Choroid plexus epithelial cell (primary cell): ENCODE results near the gene ANXA3.

Source experiments
- DNase-seq: peaks from one replicate; pipeline ENCODE4 v3.0.0-alpha.2; 2010; ENCODE audit warnings: low read depth
- H3K4me3 ChIP-seq: 2 replicates; pipeline ENCODE4 v1.5.1; 2011; ENCODE audit warnings: low read depth, mild to moderate bottlenecking, control low read depth, low read length, moderate library complexity
- TF ChIP-seq, protein P1 (sequence below): conservative IDR thresholded peaks from 2 replicates; pipeline ENCODE4 v1.5.1; 2011; ENCODE audit warnings: low read depth, mild to moderate bottlenecking, control low read depth, inconsistent platforms, low read length, moderate library complexity

The ANXA3 gene

DNA sequence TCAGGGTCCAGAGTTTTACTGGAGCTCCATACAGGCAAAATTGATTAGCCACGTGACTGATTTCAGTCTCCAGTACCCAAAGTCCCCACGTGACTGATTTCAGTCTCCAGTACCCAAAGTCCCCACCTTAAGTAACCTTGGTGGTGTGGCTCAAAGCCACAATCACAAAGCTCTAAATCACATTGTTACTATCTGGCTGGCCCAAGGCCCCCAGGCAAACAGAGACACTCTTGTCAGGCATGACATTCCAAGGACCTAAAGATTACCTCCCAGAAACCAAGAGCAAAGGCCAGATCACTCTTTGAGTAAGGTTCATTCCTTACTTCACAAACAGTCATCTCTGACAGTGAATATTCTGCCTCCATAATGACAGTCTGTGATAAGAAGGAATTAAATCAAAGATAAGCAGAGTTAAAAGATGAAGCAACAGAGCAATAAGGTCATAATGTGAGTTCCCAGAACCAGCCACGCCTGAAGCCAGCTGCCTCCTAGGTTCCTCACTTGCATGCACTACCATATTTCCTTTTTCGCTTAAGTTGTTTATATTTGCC is 78.5 kb downstream of the ANXA3 start:
- DNase-seq, result no peak
- TF ChIP-seq, protein P1, sequence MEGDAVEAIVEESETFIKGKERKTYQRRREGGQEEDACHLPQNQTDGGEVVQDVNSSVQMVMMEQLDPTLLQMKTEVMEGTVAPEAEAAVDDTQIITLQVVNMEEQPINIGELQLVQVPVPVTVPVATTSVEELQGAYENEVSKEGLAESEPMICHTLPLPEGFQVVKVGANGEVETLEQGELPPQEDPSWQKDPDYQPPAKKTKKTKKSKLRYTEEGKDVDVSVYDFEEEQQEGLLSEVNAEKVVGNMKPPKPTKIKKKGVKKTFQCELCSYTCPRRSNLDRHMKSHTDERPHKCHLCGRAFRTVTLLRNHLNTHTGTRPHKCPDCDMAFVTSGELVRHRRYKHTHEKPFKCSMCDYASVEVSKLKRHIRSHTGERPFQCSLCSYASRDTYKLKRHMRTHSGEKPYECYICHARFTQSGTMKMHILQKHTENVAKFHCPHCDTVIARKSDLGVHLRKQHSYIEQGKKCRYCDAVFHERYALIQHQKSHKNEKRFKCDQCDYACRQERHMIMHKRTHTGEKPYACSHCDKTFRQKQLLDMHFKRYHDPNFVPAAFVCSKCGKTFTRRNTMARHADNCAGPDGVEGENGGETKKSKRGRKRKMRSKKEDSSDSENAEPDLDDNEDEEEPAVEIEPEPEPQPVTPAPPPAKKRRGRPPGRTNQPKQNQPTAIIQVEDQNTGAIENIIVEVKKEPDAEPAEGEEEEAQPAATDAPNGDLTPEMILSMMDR, result no peak
- no peak overlapping the region for H3K4me3 ChIP-seq

DNA sequence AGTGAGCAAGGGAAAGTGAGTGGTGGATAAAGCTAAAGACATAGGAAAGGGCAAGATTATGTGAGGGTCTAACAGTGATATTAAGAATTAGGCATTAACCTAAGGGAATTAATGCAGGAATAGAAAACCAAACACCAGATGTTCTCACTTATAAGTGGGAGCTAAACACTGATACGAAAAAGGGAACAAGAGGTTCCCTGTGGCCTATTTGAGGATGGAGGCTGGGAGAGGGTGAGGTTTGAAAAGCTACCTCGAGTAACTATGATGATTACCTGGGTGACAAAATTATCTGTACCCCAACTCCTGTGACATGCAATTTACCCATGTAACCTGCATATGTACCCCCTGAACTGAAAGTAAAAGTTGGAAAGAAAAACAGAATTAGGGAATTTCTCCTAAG is 79.0 kb downstream of the ANXA3 start:
- TF ChIP-seq, protein P1, result no peak
- H3K4me3 ChIP-seq, result no peak overlapping the region
- DNase-seq, result no peak

DNA sequence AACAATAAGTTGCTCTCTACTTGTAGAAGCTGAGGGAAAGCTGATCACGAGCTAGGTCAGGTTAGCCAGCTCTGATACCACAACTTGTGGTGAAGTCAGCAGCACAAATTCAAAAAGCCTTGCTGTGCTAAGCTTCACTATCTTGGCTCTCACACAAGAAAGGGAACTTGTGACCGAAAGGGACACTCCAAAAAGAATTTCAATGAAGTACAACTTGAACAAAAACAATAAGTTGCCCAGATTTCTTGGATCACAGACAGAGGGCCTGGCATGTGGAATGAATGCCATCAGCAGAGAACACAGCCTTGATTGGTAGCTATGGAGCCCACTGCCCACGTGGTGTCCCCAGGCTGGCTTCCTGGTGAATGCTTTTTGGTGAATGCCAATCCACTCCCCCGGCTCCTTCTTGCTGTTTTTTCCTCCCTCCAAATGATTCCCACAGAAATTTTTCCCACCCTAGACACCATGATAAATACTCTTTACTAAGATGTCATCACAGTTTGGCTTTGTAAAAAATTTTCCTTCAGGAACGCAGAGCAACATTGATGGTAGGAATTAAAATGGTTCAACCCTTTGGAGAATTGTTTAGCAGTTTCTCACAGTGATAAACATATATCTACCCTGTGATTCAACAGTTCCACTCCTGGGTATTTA is 82.6 kb downstream of the ANXA3 start:
- no peak for DNase-seq
- H3K4me3 ChIP-seq, result no peak overlapping the region
- TF ChIP-seq, protein P1, result no peak

DNA sequence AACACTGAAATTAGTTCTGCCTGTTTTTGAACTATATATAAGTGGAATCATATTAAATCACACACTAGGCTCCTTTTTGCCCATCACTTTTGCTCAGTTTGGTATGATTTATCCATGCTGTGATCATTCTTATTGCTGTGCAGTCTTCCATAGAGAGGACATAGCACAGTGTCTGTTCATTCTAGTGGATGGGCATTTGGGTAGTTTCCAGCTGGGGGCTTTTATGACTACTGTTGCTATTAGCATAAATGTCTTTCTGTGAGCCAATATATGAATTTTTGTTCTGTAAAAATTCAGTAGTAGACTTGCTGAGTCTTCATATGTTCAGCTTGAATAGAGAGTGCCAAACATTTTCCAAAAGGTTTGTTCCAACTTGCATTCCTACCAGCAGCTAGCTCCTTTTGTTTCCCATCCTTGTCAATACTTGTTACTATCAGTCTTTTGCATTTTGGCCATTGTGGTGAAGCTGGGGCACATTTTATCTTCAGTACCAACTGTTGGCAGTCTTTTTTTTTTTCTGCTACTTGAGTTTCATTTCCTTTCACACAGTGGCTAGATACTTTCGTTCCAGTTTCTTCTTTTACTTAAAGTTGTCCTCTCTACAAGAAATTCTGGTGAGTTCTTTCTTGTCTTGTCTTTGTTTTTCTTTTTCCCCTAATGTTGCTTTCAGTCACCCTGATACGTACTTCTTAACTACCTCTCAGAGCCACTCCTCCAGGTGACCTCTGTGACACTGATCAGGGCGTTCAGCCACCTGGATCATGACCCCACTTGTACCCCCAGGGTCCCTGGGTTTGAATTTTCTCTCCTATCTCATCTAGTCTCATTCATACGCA is 87.0 kb downstream of the ANXA3 start:
- DNase-seq, result no peak
- no peak overlapping the region for H3K4me3 ChIP-seq
- TF ChIP-seq, protein P1, result no peak

DNA sequence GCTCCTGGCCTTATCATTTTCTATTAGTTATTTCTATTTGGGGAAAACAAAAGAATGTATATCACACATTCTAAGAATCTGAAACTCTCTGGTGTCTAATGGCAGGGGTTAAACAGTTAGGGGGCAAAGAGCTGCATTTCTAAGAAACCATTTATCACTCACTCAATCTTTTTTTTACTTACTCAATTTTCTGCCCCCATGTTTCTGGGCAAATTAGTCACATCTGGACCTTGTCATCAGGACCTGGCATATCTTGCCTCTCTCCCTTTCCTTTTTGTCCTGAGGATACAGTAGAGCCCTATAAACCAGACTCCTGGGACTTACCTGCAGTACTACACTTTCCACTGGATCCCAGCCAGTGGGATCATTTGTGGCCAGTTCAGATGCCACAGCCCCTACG is 89.1 kb downstream of the ANXA3 start:
- no peak for DNase-seq
- TF ChIP-seq, protein P1, result no peak
- no peak overlapping the region for H3K4me3 ChIP-seq

DNA sequence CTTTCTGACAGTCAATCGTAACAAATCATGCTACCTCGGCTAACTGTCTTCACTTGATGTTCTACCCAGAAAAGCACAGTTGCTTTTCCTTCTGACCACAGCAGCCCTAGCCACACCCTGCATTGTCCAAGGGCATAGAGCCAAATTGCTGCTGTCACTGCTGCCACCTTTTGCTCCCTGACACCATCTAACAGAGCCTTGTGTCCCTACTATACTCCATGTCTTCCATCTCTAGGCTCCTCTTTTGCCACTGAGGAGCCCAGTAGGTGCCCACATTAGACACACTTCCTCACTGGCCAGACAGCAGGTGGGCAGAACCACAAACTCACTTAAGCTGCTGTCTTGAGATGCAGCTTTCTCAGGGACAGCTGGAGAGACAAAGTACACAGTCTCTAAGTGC is 91.4 kb downstream of the ANXA3 start:
- H3K4me3 ChIP-seq, result no peak overlapping the region
- TF ChIP-seq, protein P1, result no peak
- DNase-seq, result no peak
